Ectodermal cell (in vitro differentiated cells): ENCODE measurements around the gene GALNT6.

Source experiments
- H3K27ac ChIP-seq: 2 replicates; pipeline ENCODE4 v1.7.0; 2013; ENCODE audit warnings: mild to moderate bottlenecking, low read depth, low read length; ENCODE audit not compliant: insufficient read depth, poor library complexity, severe bottlenecking
- H3K27me3 ChIP-seq: 2 replicates; pipeline ENCODE4 v1.7.0; 2013; ENCODE audit warnings: mild to moderate bottlenecking, low read length; ENCODE audit not compliant: insufficient read depth, control insufficient read depth, poor library complexity, severe bottlenecking
- H3K36me3 ChIP-seq: one replicate; pipeline ENCODE4 v1.7.0; 2013; ENCODE audit warnings: low read length; ENCODE audit not compliant: control insufficient read depth, insufficient read depth
- H3K4me1 ChIP-seq: one replicate; pipeline ENCODE4 v1.7.0; 2013; ENCODE audit warnings: low read length; ENCODE audit not compliant: control insufficient read depth, insufficient read depth
- H3K4me3 ChIP-seq: 2 replicates; pipeline ENCODE4 v1.7.0; 2013; ENCODE audit warnings: low read depth, low read length, control low read depth; ENCODE audit not compliant: insufficient read depth
- H3K9me3 ChIP-seq: 2 replicates; pipeline ENCODE4 v1.7.0; 2013; ENCODE audit warnings: mild to moderate bottlenecking, low read length, moderate library complexity; ENCODE audit not compliant: control insufficient read depth
- WGBS, 2 experiments: methylation state at CpG; one replicate each; pipeline ENCODE4 v1.1.7; 2013; ENCODE audit warnings: missing lambda C conversion rate in 2 of 2; 5-methylcytosine and 5-hydroxymethylcytosine counted together

GALNT6 gene

DNA sequence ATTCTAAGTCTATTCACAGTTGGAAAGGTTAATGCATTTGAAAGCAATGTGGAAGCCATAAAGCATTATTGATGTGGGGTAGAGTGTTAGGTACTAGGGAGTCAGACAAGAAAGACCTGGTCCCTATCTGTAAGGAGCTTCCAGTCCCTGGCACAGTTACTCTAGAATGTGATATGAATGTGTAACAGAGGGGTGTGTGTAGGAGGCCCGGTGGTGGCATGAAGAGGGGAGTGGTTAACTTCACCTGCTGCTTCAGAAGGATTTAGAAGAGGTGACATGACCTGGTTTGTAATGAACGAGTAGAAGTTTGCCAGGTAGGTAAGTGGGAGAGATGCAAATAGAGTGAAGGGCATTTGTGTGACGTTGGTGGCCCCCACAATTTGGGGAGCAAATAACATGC is 15.1 kb upstream of the GALNT6 start:
- no peaks in the 10 kb centered on the region for H3K27me3 ChIP-seq
- 88 to 89% methylated on average over 3 of the region's 3 CpGs for WGBS, 2 experiments
- no peaks in the 10 kb centered on the region for H3K36me3 ChIP-seq
- no peaks in the 10 kb centered on the region for H3K4me1 ChIP-seq
- H3K4me3 ChIP-seq, result no peak overlapping the region
- no peaks in the 10 kb centered on the region for H3K9me3 ChIP-seq
- no peak overlapping the region for H3K27ac ChIP-seq

DNA sequence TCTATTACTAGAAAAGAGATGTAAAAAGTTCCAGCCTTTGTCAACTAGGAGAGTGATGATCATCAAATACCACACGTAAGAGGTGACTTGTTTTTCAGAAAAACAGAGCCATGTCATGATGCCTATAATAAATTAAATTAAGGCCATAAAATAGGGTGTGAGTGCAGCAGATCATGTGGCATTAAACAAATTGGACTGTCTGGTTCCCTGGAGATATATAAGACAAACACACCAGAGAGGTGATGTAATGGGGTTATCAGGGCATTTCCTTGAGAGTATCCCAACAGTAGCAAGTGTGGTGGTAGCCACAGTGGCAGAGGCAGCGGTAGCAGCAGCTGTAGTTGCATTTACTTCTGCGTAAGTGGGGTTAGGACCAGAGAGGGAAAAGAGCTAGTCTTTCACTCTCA is 14.6 kb upstream of the GALNT6 start:
- H3K27ac ChIP-seq, result no peak overlapping the region
- H3K27me3 ChIP-seq, result no peaks in the 10 kb centered on the region
- WGBS, 2 experiments, result 96 to 97% methylated on average over 3 of the region's 3 CpGs
- no peaks in the 10 kb centered on the region for H3K9me3 ChIP-seq
- no peak overlapping the region for H3K4me3 ChIP-seq
- no peaks in the 10 kb centered on the region for H3K36me3 ChIP-seq
- no peaks in the 10 kb centered on the region for H3K4me1 ChIP-seq

DNA sequence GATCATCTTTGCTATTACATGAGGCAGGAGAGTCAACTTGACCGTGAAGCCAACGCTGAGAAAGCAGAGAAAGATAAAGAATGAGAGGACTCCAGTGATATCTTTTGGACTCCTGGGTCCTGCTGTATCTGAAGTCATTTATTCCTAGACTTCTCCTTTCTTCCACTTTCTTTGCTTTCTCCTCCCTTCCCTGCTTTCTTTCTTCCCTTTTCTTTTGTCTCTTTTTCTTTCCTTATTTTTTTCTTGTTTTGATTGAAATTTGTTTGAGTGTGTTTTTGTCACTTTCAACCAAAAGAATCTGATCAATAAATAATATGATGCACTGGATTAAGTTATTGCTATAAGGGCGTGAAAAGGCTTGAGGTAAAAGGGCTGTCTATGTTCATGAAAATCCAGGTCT is 13.4 kb upstream of the GALNT6 start:
- H3K27me3 ChIP-seq, result no peaks in the 10 kb centered on the region
- WGBS, 2 experiments, result 89 to 99% methylated on average over 3 of the region's 3 CpGs
- no peak overlapping the region for H3K27ac ChIP-seq
- H3K4me1 ChIP-seq, result no peaks in the 10 kb centered on the region
- H3K36me3 ChIP-seq, result no peaks in the 10 kb centered on the region
- H3K4me3 ChIP-seq, result no peak overlapping the region
- H3K9me3 ChIP-seq, result no peaks in the 10 kb centered on the region

DNA sequence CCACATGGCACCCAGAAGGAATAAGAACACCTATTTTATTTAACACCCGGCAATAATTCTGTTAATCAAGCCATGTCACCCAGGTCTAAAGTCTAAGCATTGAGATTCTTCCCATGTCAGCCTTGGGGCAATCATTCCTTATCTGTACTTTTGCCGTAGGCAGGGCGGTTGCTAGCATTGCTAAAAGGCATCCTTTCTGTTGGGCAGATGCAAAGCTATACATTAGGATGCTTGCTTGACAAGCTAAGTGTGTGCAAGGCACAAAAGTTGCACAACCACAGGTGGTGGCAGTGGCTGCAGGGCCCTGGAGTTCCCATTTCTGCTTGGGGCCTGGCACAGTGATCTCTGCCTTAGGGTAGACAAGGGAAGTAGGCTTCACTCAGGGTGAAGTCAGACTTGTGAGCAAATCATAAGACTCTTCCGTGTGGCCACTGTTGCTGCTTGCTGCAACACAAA is 12.5 kb upstream of the GALNT6 start:
- no peak overlapping the region for H3K27ac ChIP-seq
- no peaks in the 10 kb centered on the region for H3K27me3 ChIP-seq
- H3K4me3 ChIP-seq, result no peak overlapping the region
- 93 to 96% methylated on average over 4 of the region's 4 CpGs for WGBS, 2 experiments
- H3K4me1 ChIP-seq, result no peaks in the 10 kb centered on the region
- no peaks in the 10 kb centered on the region for H3K9me3 ChIP-seq
- H3K36me3 ChIP-seq, result no peaks in the 10 kb centered on the region

DNA sequence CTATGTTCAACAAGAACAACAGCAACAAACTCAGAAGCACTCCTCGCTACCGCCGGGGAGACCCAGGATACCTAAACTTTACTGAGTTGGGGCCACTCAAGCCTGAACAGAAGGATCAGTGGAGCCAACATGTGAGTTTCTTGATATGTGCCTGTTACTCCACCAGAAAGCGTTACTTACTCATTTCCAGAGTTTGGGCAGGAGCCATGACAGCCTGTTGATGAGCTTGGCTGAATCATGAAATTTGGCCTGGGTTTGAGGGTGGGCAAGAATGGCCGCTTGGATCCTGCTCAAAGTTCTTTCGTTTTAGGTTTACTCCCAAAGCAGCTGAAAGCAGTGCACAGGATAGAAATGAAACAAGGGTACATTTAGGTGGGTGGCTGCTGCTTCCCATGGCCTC is 12.0 kb upstream of the GALNT6 start:
- no peaks in the 10 kb centered on the region for H3K4me1 ChIP-seq
- no peaks in the 10 kb centered on the region for H3K27me3 ChIP-seq
- H3K4me3 ChIP-seq, result no peak overlapping the region
- no peak overlapping the region for H3K27ac ChIP-seq
- 95 to 97% methylated on average over 6 of the region's 6 CpGs for WGBS, 2 experiments
- no peaks in the 10 kb centered on the region for H3K36me3 ChIP-seq
- H3K9me3 ChIP-seq, result no peaks in the 10 kb centered on the region

DNA sequence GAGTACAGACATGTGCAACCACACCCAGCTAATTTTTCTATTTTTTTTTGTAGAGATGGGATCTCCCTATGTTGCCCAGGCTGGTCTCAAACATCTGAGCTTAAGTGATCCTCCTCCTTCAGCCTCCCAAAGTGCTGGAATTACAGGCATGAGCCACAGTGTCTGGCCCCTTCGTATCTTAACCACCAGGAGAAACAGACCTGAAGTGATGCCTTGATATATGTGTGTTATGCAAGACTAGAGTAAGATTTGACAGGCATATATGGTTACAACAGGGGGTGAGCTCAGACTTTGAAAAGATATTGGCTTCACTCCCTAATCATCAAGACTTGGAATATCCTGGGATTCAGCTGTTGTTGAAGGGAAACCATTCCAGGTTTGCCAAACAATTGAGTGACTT is 10.7 kb upstream of the GALNT6 start:
- H3K36me3 ChIP-seq, result no peaks in the 10 kb centered on the region
- H3K27me3 ChIP-seq, result no peaks in the 10 kb centered on the region
- H3K4me1 ChIP-seq, result no peaks in the 10 kb centered on the region
- H3K4me3 ChIP-seq, result no peak overlapping the region
- no peak overlapping the region for H3K27ac ChIP-seq
- 0% methylated on average over 1 of the region's 1 CpG; no CpG with 5 or more reads in 1 of the 2 experiments for WGBS, 2 experiments
- H3K9me3 ChIP-seq, result no peaks in the 10 kb centered on the region

DNA sequence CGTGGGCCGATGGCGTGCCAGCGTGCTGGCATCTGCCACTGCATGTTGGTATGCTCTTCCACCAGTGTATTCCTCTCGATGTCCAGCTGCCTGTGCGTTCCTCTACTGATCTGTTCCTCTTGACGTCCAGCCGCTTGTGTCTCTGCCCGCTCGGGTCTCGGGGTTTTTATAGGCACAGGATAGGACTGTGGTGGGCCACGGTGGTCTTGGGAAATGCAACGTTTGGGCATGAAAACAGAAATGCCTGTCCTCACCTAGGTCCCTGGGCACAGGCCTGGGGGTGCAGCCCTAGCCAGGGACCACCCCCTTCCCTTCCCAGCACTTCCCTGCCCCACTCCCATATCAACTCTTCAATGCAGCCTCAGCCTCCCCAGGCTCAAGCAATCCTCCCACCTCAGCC is 10.3 kb upstream of the GALNT6 start:
- no peaks in the 10 kb centered on the region for H3K4me1 ChIP-seq
- no peaks in the 10 kb centered on the region for H3K36me3 ChIP-seq
- no peaks in the 10 kb centered on the region for H3K9me3 ChIP-seq
- WGBS, 2 experiments, result 92 to 96% methylated on average over 13 of the region's 13 CpGs
- H3K4me3 ChIP-seq, result no peak overlapping the region
- no peaks in the 10 kb centered on the region for H3K27me3 ChIP-seq
- no peak overlapping the region for H3K27ac ChIP-seq

DNA sequence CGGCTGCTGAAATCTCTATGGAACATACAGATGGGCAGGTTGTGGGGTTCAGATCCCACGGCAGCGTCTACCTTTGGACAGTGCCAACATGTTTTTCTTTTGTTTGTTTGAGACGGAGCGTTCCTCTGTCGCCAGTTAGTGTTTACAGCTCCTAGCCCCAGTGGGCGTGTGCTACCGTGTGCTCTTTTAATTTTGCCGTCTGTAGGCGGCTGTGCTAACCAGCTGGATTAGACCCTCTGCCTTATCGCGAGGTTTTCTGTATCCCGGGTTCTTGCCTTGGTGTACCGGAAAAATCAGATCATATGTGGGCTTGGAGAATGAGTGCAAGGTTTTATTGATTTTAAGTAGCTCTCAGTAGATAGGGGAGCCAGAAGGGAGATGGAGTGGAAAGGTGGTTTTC is 9.8 kb upstream of the GALNT6 start:
- H3K4me1 ChIP-seq, result no peaks in the 10 kb centered on the region
- no peak overlapping the region for H3K27ac ChIP-seq
- no peaks in the 10 kb centered on the region for H3K9me3 ChIP-seq
- H3K36me3 ChIP-seq, result no peaks in the 10 kb centered on the region
- WGBS, 2 experiments, result 94% methylated on average over 14 of the region's 14 CpGs
- no peaks in the 10 kb centered on the region for H3K27me3 ChIP-seq
- H3K4me3 ChIP-seq, result no peak overlapping the region

DNA sequence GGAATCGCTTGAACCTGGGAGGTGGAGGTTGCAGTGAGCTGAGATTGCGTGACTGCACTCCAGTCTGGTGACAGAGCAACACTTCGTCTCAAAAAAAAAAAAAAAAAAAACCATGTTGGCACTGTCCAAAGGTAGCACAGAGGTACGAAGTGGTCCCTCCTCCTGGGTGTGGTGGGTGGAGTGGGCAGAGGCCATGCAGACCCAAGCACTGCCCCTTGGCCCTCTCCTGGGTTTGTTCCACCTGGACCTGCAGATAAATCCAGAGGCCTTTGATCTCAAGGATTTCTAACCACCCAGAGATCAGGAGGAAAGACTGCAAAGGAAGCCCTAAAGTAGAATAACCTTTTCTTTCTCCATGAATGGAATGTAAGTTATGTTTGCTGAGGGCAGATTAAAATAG is 8.7 kb upstream of the GALNT6 start:
- Histone ChIP-seq H3K36me3 (no peaks in the 10 kb centered on the region), H3K27ac (no peak overlapping the region), H3K4me1 (no peaks in the 10 kb centered on the region), H3K4me3 (no peak overlapping the region), H3K27me3 (no peaks in the 10 kb centered on the region), H3K9me3 (no peaks in the 10 kb centered on the region)
- 90 to 92% methylated on average over 4 of the region's 4 CpGs for WGBS, 2 experiments

DNA sequence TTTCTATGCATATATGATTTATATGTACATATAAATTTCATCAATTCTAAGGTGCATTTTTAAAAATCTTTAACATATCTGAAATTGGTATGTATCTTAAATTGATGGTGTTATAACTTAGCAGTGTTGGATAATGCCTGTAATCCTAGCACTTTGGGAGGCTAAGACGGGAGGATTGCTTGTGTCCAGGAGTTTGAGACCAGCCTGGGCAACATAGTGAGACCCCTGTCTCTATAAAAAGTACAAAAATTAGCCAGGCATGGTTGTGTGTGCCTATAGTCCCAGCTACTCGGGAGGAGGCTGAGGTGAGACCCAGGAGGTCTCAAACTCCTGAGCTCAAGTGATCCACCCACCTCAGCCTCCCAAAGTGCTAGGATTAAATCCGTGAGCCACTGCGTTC is 6.5 kb upstream of the GALNT6 start:
- peaks cover 18% of the 10 kb centered on the region for H3K27me3 ChIP-seq
- no peaks in the 10 kb centered on the region for H3K36me3 ChIP-seq
- 86 to 89% methylated on average over 4 of the region's 4 CpGs for WGBS, 2 experiments
- no peaks in the 10 kb centered on the region for H3K9me3 ChIP-seq
- no peak overlapping the region for H3K4me3 ChIP-seq
- H3K4me1 ChIP-seq, result no peaks in the 10 kb centered on the region
- H3K27ac ChIP-seq, result no peak overlapping the region
